ENCODE measurements around the gene PCA3. TPM values are rescaled to one million over a fixed set of nuclear protein-coding genes. Genes with fewer than 3 reads are reported as not detected.

PCA3 gene
- total and polyA plus RNA-seq, 3 donors from 2014 or later, result 0.37 to 0.39 TPM; not detected in 1

DNA sequence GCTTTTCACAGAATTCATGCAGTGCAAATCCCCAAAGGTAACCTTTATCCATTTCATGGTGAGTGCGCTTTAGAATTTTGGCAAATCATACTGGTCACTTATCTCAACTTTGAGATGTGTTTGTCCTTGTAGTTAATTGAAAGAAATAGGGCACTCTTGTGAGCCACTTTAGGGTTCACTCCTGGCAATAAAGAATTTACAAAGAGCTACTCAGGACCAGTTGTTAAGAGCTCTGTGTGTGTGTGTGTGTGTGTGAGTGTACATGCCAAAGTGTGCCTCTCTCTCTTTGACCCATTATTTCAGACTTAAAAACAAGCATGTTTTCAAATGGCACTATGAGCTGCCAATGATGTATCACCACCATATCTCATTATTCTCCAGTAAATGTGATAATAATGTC is 21.3 kb downstream of the PCA3 start:
- WGBS, 2 donors, result 72 to 88% methylated on average over 1 of the region's 1 CpG
- no peak for DNase-seq
- H3K27ac ChIP-seq, result no peak overlapping the region

DNA sequence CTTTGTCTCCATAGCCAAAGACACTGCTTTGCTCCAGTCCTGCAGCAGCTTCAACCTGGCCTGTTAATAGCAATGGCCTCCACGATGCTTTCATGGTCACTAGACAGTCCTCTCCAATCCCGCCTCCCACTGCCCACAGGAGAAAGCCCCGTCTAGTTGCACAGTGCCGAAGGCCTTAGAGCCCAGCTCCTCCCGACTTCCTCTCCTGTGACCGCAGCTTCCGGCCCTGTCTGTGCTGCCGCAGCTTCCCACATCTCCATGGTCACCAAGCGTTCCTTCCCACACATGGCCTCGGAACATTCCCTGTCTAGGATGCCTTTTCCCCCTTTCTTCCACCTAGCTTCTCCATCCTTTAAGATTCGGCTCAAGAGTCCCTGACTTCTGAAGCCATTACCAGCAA is 23.4 kb downstream of the PCA3 start:
- 79 to 86% methylated on average over 11 of the region's 11 CpGs for WGBS, 2 donors
- Histone ChIP-seq H3K4me3 (no peak overlapping the region), H3K9me3 (no peaks in the 10 kb centered on the region), H3K27ac (no peak overlapping the region), H3K4me1 (no peaks in the 10 kb centered on the region), H3K36me3 (ENCODE audit: low read depth, missing control alignments) (no peaks in the 10 kb centered on the region), H3K27me3 (no peaks in the 10 kb centered on the region)
- DNase-seq, result no peak
- intact Hi-C loops (cut with DNase I; ENCODE audit: low total_unique reads), result no loop called here
- TF ChIP-seq, protein P1, sequence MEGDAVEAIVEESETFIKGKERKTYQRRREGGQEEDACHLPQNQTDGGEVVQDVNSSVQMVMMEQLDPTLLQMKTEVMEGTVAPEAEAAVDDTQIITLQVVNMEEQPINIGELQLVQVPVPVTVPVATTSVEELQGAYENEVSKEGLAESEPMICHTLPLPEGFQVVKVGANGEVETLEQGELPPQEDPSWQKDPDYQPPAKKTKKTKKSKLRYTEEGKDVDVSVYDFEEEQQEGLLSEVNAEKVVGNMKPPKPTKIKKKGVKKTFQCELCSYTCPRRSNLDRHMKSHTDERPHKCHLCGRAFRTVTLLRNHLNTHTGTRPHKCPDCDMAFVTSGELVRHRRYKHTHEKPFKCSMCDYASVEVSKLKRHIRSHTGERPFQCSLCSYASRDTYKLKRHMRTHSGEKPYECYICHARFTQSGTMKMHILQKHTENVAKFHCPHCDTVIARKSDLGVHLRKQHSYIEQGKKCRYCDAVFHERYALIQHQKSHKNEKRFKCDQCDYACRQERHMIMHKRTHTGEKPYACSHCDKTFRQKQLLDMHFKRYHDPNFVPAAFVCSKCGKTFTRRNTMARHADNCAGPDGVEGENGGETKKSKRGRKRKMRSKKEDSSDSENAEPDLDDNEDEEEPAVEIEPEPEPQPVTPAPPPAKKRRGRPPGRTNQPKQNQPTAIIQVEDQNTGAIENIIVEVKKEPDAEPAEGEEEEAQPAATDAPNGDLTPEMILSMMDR (IDR thresholded peaks at IDR 0.05), result no peak
- no peak for TF ChIP-seq POLR2A (IDR thresholded peaks at IDR 0.05)

More for the DNA sequence above, 21.3 kb downstream of the PCA3 start:
- Histone ChIP-seq H3K9me3 (no peaks in the 10 kb centered on the region), H3K4me3 (no peak overlapping the region), H3K4me1 (no peaks in the 10 kb centered on the region), H3K36me3 (ENCODE audit: low read depth, missing control alignments) (no peaks in the 10 kb centered on the region), H3K27me3 (no peaks in the 10 kb centered on the region)
- intact Hi-C loops (cut with DNase I; ENCODE audit: low total_unique reads), result no loop called here
- no peak for TF ChIP-seq POLR2A (IDR thresholded peaks at IDR 0.05)
- TF ChIP-seq, protein P1 (IDR thresholded peaks at IDR 0.05), result no peak

DNA sequence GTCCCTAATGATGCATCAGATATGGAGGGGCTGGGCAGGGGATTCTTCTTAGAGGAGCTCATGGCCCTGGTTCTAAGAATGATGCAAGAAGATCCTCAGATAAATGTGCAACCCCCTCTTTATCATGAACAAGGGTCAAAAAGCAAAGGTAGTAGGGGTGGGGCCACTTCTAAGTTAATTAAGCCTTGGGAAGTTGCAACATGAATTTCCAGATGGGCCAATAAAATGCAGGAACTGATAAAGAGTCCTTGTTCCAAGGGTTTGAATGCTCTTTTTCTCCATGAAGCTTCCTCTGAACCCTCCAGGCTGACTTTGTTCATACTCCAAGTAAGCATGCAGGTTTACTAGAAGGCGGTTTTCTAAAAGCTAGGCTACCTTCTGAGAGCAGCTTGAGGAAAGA is 25.6 kb downstream of the PCA3 start:
- 91 to 100% methylated on average over 1 of the region's 1 CpG for WGBS, 2 donors
- H3K36me3 ChIP-seq (ENCODE audit: low read depth, missing control alignments), result no peaks in the 10 kb centered on the region
- no peak overlapping the region for H3K4me3 ChIP-seq
- no peaks in the 10 kb centered on the region for H3K27me3 ChIP-seq
- intact Hi-C loops (cut with DNase I; ENCODE audit: low total_unique reads), result no loop called here
- TF ChIP-seq POLR2A (IDR thresholded peaks at IDR 0.05), result no peak
- TF ChIP-seq, protein P1 (IDR thresholded peaks at IDR 0.05), result no peak
- no peak for DNase-seq
- no peak overlapping the region for H3K27ac ChIP-seq
- H3K9me3 ChIP-seq, result no peaks in the 10 kb centered on the region
- no peaks in the 10 kb centered on the region for H3K4me1 ChIP-seq

DNA sequence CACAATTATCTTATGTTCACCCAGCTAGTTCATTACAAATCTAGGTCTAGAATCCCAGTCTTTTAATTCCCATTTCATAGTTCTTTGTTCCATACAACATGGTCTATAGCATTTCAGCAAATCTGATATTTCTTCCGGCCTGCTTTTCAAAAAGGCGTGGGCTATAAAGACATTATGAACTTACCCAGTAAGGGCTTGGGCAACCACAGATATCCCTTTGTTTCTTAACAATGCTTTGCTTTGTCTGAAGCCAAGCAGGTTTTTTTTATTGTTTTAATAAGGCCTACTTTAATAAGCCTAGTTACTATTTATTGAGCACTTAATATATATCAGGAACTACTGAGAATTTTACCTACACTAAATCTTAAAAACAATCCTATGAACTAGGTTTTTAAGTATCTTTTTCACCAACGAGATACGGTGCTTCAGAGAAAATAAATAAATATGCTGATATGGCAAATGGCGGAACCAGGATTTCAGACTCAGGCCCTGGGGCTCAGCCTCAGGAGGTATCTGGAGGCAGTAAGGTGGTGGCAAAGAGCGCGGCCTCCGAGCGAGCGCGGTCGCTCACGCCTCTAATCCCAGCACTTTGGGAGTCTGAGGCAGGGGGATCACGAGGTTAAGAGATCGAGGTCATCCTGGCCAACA is 29.7 kb downstream of the PCA3 start:
- 93 to 95% methylated on average over 15 of the region's 15 CpGs for WGBS, 2 donors
- Histone ChIP-seq H3K27me3 (no peaks in the 10 kb centered on the region), H3K27ac (no peak overlapping the region), H3K4me1 (no peaks in the 10 kb centered on the region), H3K36me3 (ENCODE audit: low read depth, missing control alignments) (no peaks in the 10 kb centered on the region), H3K4me3 (no peak overlapping the region), H3K9me3 (no peaks in the 10 kb centered on the region)
- intact Hi-C loops (cut with DNase I; ENCODE audit: low total_unique reads), result no loop called here
- no peak for TF ChIP-seq POLR2A (IDR thresholded peaks at IDR 0.05)
- TF ChIP-seq, protein P1 (IDR thresholded peaks at IDR 0.05), result no peak
- no peak for DNase-seq

DNA sequence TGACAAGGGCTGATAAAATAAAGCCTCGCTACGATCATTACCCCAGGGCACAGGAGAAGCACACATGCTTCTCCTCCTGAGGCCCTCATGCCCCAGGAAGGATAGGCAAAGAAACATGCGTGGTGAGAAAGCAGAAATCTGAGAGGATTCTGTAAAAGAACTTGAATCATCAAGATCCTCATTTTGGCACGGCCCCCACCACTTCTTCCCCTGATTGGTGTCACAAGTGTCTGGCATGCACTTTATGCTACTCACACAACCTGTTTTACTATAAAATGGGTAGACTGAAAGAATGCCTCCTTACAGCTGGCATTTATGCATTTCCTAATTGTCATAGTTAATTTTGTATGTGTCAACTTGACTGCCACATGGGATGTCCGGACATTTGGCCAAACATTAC is 32.1 kb downstream of the PCA3 start:
- Histone ChIP-seq H3K27me3 (no peaks in the 10 kb centered on the region), H3K4me1 (no peaks in the 10 kb centered on the region), H3K9me3 (no peaks in the 10 kb centered on the region), H3K36me3 (ENCODE audit: low read depth, missing control alignments) (no peaks in the 10 kb centered on the region), H3K27ac (no peak overlapping the region), H3K4me3 (no peak overlapping the region)
- no peak for DNase-seq
- intact Hi-C loops (cut with DNase I; ENCODE audit: low total_unique reads), result no loop called here
- 86 to 90% methylated on average over 5 of the region's 5 CpGs for WGBS, 2 donors
- TF ChIP-seq, protein P1 (IDR thresholded peaks at IDR 0.05), result no peak
- no peak for TF ChIP-seq POLR2A (IDR thresholded peaks at IDR 0.05)
